Epithelial cell of proximal tubule (primary cell): ENCODE measurements around the gene ADGB. TPM values are rescaled to one million over a fixed set of nuclear protein-coding genes. Genes with fewer than 3 reads are reported as not detected.
"Not testable (repeated sequence)": the region's sequence is repeated elsewhere in the genome, so short reads cannot be mapped to it uniquely, and the experiment has no call there.

Experiments
- DNase-seq: peaks from one replicate; pipeline ENCODE4 v3.0.0-alpha.2; 2011; ENCODE audit warnings: low read depth
- H3K4me3 ChIP-seq: 2 replicates; pipeline ENCODE4 v1.5.1; 2011; ENCODE audit warnings: low read depth, mild to moderate bottlenecking, low read length
- CTCF ChIP-seq: conservative IDR thresholded peaks from 2 replicates; pipeline ENCODE4 v1.5.1; 2012; ENCODE audit warnings: low read depth, mild to moderate bottlenecking, low read length
- total RNA-seq: library from RNA; depleted of rRNA; stranded (reverse); fragments of >200 nt; gene quantifications from 2 replicates; pipeline ENCODE4 v1.2.3, GENCODE V29; 2015

ADGB gene
- total RNA-seq, 1 donor from 2014 or later: not detected

- H3K4me3 ChIP-seq: no peak overlapping the region
- no peak for TF ChIP-seq CTCF
- DNase-seq: no peak
These were observed 248.7 kb downstream of the ADGB start for GRCh38 chr6:146847426-146847825.

GRCh38 chr6:146850238-146850896 is 251.6 kb downstream of the ADGB start:
- H3K4me3 ChIP-seq: no peak overlapping the region
- TF ChIP-seq CTCF: no peak
- DNase-seq: peak; percentile 58

GRCh38 chr6:146850981-146851380 is 252.2 kb downstream of the ADGB start:
- no peak overlapping the region for H3K4me3 ChIP-seq
- no peak for DNase-seq
- no peak for TF ChIP-seq CTCF

GRCh38 chr6:146851837-146852236 is 253.1 kb downstream of the ADGB start:
- TF ChIP-seq CTCF: no peak
- no peak overlapping the region for H3K4me3 ChIP-seq
- no peak for DNase-seq

- not testable (repeated sequence) for DNase-seq, H3K4me3 ChIP-seq
These were observed 255.9 kb downstream of the ADGB start for GRCh38 chr6:146854521-146855255.

- H3K4me3 ChIP-seq: no peak overlapping the region
- no peak for TF ChIP-seq CTCF
- DNase-seq: no peak
These were observed 257.1 kb downstream of the ADGB start for GRCh38 chr6:146855889-146856288.

GRCh38 chr6:146856296-146856695 is 257.5 kb downstream of the ADGB start:
- no peak overlapping the region for H3K4me3 ChIP-seq
- TF ChIP-seq CTCF: no peak
- no peak for DNase-seq
